Heart right ventricle (tissue), 16 donors: ENCODE measurements around the gene GDI2. TPM values are rescaled to one million over a fixed set of nuclear protein-coding genes. Genes with fewer than 3 reads are reported as not detected.

Experiments
- ATAC-seq, 8 donors: fragments of 200-7000 bp; cut with Tn5 transposase; one replicate each; pipeline ENCODE4 v1.9.1; 2020; ENCODE audit warnings: mild to moderate bottlenecking in 8 of 8, moderate library complexity in 8 of 8, moderate number of reproducible peaks in 1 of 8
- DNase-seq, 2 donors: peaks; one replicate each; pipeline ENCODE4 v3.0.0-alpha.2; 2020
- H3K27ac ChIP-seq, 10 donors: fragments of 200-600 bp; sonication (generic) in 2 of 10; one replicate each; pipeline versions ENCODE4 v1.5.0 to v1.8.0; 2020 to 2022; ENCODE audit warnings: mild to moderate bottlenecking in 3 of 10
- H3K27me3 ChIP-seq, 7 donors: fragments of 200-600 bp; one replicate each; pipeline ENCODE4 v1.8.0; 2021 to 2022; ENCODE audit warnings: mild to moderate bottlenecking in 2 of 7
- H3K36me3 ChIP-seq, 9 donors: fragments of 200-600 bp; sonication (generic) in 1 of 9; one replicate each; pipeline versions ENCODE4 v1.5.0 to v1.8.0; 2020 to 2022; ENCODE audit warnings: mild to moderate bottlenecking in 2 of 9
- H3K4me1 ChIP-seq, 9 donors: fragments of 200-600 bp; sonication (generic) in 1 of 9; one replicate each; pipeline versions ENCODE4 v1.5.0 to v1.8.0; 2020 to 2022; ENCODE audit warnings: mild to moderate bottlenecking in 4 of 9
- H3K4me3 ChIP-seq, 10 donors: fragments of 200-600 bp; sonication (generic) in 2 of 10; one replicate each; pipeline versions ENCODE4 v1.5.0 to v1.8.0; 2020 to 2022; ENCODE audit warnings: mild to moderate bottlenecking in 7 of 10, moderate library complexity in 2 of 10
- H3K9me3 ChIP-seq, 11 donors: fragments of 200-600 bp in 10 of 11; sonication (generic) in 2 of 11; one replicate each; pipeline versions ENCODE4 v1.5.0 to v1.8.0; 2013 to 2022; ENCODE audit warnings: mild to moderate bottlenecking in 2 of 11, control low read depth in 1 of 11, moderate library complexity in 1 of 11
- CTCF ChIP-seq, 9 donors: fragments of 200-600 bp; sonication (generic) in 2 of 9; IDR thresholded peaks; one replicate each; pipeline versions ENCODE4 v1.5.0 to v1.8.0; 2021 to 2022; ENCODE audit warnings: antibody characterized with exemption in 9 of 9, mild to moderate bottlenecking in 5 of 9, moderate library complexity in 1 of 9
- WGBS, 2 donors: extraction: QIAGEN DNeasy Blood & Tissue Kit; methylation state at CpG; one replicate each; pipeline ENCODE4 v1.1.7; 2013; ENCODE audit warnings: inconsistent platforms in 1 of 2; 5-methylcytosine and 5-hydroxymethylcytosine counted together
- intact Hi-C, 10 donors: fragments of 100-400 bp; cut with DNase I; formaldehyde crosslinking; loops; one replicate each; pipeline versions ENCODE4 v1.11.1 to v1.14.2; 2022
- polyA plus RNA-seq, 2 donors: library from polyadenylated mRNA; stranded (reverse); fragments of 200-250 nt; gene quantifications; one replicate each; pipeline ENCODE4 v1.2.3, GENCODE V29; 2013
- total RNA-seq, 10 donors: library from RNA; stranded (reverse); fragmentation: NEBNext Ultra II Directional in 3 of 10; extraction: Animal tissue kit (Norgen Biotek cat#: 25700) in 3 of 10; gene quantifications; one replicate each; pipeline versions ENCODE4 v1.2.1 to v1.2.4, GENCODE V29; 2021 to 2023
- donor health status: Arrhythmogenic right ventricular cardiomyopathy.
- donor health status: ischemic (EF 13 %, LVEDD 7.1; RV severe dilation, severe dysfunction).
- donor health status: healthy with polysubstance abuse.
- donor health status: DM: no; HTN: yes; CAD: no.
- donor health status: DM: no; HTN: no; CAD: no.
- donor health status: ischemic (EF 25% LVEDD 6.9; RV normal size, moderate dysfunction).
- donor health status: ischemic (EF 25% LVEDD 5.7; RV mildly dilated, moderate dysfunction).
- donor health status: healthy.
- donor health status: DM: yes; HTN: yes; CAD: no.
- donor health status: Ischemic cardiomyopathy.
- donor health status: ischemic (EF 35%, LVEDD 5.7; RV mildly dilated, moderate dysfunction).
- donor health status: nonischemic (EF 11% LVEDD 7.7; RV severe dilation, severe dysfunction).
- donor health status: DM: yes; HTN: yes; CAD: no.
- donor health status: PGD.
- donor health status: ischemic (EF 29% LVEDD 5.4; RV normal size, mild dysfunction).
- donor health status: nonischemic (EF 23%, LVEDD 6.1; RV moderate dilation, normal function).

The GDI2 gene
- total and polyA plus RNA-seq, 12 donors, result 21.8 to 145 (median 101) TPM

GRCh38 chr10:5751601-5752253 lies 61.5 kb downstream of the GDI2 start:
- ATAC-seq, result no peak
- intact Hi-C loops, result no loop called here
- peaks cover 0 to 90% (median 17%) of the 10 kb centered on the region in 9 donors for H3K36me3 ChIP-seq

DNA sequence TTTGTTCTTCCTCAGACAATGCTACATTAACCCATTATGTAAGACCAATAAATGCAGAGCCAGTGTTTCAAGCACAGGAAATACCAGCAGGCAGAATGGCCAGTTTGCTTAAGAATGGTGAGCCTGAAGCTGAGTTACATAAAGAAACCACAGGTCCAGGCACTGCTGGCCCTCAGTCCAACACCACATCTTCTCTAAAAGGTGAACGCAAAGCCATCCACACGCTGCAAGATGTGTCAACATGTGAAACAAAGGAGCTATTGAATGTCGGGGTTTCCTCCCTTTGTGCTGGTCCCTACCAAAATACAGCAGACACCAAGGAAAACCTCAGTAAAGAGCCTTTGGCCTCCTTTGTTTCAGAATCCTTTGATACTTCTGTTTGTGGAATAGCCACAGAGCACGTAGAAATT lies 64.8 kb downstream of the GDI2 start:
- no peak for TF ChIP-seq CTCF (IDR thresholded peaks at IDR 0.05)
- Histone ChIP-seq H3K27ac (no peak overlapping the region), H3K27me3 (no peaks in the 10 kb centered on the region), H3K4me3 (no peak overlapping the region), H3K9me3 (no peaks in the 10 kb centered on the region), H3K36me3 (peaks cover 0 to 95% (median 27%) of the 10 kb centered on the region in 9 donors), H3K4me1 (peaks cover 0 to 4% (median 0%) of the 10 kb centered on the region in 9 donors)
- intact Hi-C loops, result no loop called here
- no peak for ATAC-seq
- 90 to 95% methylated on average over 4 of the region's 4 CpGs for WGBS, 2 donors
- DNase-seq, result no peak

More at GRCh38 chr10:5751601-5752253, 61.5 kb downstream of the GDI2 start:
- Histone ChIP-seq H3K4me3 (no peak overlapping the region), H3K27ac (no peak overlapping the region), H3K27me3 (no peaks in the 10 kb centered on the region), H3K4me1 (no peaks in the 10 kb centered on the region), H3K9me3 (no peaks in the 10 kb centered on the region)
- DNase-seq, result no peak
- WGBS, 2 donors, result 69 to 78% methylated on average over 6 of the region's 6 CpGs
- TF ChIP-seq CTCF (IDR thresholded peaks at IDR 0.05), result no peak

GRCh38 chr10:5746197-5746596 lies 67.0 kb downstream of the GDI2 start:
- H3K4me3 ChIP-seq, result no peak overlapping the region
- H3K27me3 ChIP-seq, result no peaks in the 10 kb centered on the region
- peaks cover 0 to 97% (median 22%) of the 10 kb centered on the region in 9 donors for H3K36me3 ChIP-seq
- ATAC-seq (peak in 4 of 8 donors; percentile 16 to 70 (median 60)), DNase-seq (peak in 1 of 2 donors; percentile 21)
- H3K27ac ChIP-seq, result no peak overlapping the region
- peaks cover 0 to 4% (median 0%) of the 10 kb centered on the region in 9 donors for H3K4me1 ChIP-seq
- no peaks in the 10 kb centered on the region for H3K9me3 ChIP-seq
- TF ChIP-seq CTCF (IDR thresholded peaks at IDR 0.05), result no peak
- 69 to 70% methylated on average over 4 of the region's 4 CpGs for WGBS, 2 donors
- intact Hi-C loops, result no loop called here

- H3K4me3 ChIP-seq, result no peak overlapping the region
- ATAC-seq (no peak), DNase-seq (no peak)
- TF ChIP-seq CTCF (IDR thresholded peaks at IDR 0.05), result no peak
- peaks cover 0 to 4% (median 0%) of the 10 kb centered on the region in 9 donors for H3K4me1 ChIP-seq
- H3K36me3 ChIP-seq, result peaks cover 0 to 100% (median 31%) of the 10 kb centered on the region in 9 donors
- no peaks in the 10 kb centered on the region for H3K9me3 ChIP-seq
- no peak overlapping the region for H3K27ac ChIP-seq
- WGBS, 2 donors, result 96 to 98% methylated on average over 5 of the region's 5 CpGs
- H3K27me3 ChIP-seq, result no peaks in the 10 kb centered on the region
- intact Hi-C loops, result no loop called here
These were observed 68.4 kb downstream of the GDI2 start for GRCh38 chr10:5744849-5745248.
